Measurements from ENCODE around the gene IMPDH1.

DNA sequence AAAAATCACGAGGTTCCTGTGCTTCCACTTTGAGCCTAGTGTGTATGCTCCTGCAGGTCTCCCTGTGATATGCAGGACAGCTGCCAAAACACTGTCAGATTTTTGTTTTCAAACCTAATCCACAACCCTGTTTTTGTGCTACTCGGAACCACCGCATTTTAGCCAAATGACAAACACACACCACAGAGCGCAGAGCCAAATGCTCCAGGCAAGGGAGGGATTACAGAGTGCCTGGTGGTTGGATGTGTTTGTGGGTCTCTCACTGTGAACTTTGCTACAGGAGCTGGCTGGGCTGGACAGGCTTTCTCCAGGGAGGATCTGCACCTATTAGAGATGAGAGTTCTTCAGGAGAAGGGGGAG is 60.3 kb downstream of the IMPDH1 start:
- TF ChIP-seq, protein P1, sequence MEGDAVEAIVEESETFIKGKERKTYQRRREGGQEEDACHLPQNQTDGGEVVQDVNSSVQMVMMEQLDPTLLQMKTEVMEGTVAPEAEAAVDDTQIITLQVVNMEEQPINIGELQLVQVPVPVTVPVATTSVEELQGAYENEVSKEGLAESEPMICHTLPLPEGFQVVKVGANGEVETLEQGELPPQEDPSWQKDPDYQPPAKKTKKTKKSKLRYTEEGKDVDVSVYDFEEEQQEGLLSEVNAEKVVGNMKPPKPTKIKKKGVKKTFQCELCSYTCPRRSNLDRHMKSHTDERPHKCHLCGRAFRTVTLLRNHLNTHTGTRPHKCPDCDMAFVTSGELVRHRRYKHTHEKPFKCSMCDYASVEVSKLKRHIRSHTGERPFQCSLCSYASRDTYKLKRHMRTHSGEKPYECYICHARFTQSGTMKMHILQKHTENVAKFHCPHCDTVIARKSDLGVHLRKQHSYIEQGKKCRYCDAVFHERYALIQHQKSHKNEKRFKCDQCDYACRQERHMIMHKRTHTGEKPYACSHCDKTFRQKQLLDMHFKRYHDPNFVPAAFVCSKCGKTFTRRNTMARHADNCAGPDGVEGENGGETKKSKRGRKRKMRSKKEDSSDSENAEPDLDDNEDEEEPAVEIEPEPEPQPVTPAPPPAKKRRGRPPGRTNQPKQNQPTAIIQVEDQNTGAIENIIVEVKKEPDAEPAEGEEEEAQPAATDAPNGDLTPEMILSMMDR (IDR thresholded peaks at IDR 0.05; ENCODE audit: low read depth, low read length, missing input control) = no peak
- TF ChIP-seq, protein P2, sequence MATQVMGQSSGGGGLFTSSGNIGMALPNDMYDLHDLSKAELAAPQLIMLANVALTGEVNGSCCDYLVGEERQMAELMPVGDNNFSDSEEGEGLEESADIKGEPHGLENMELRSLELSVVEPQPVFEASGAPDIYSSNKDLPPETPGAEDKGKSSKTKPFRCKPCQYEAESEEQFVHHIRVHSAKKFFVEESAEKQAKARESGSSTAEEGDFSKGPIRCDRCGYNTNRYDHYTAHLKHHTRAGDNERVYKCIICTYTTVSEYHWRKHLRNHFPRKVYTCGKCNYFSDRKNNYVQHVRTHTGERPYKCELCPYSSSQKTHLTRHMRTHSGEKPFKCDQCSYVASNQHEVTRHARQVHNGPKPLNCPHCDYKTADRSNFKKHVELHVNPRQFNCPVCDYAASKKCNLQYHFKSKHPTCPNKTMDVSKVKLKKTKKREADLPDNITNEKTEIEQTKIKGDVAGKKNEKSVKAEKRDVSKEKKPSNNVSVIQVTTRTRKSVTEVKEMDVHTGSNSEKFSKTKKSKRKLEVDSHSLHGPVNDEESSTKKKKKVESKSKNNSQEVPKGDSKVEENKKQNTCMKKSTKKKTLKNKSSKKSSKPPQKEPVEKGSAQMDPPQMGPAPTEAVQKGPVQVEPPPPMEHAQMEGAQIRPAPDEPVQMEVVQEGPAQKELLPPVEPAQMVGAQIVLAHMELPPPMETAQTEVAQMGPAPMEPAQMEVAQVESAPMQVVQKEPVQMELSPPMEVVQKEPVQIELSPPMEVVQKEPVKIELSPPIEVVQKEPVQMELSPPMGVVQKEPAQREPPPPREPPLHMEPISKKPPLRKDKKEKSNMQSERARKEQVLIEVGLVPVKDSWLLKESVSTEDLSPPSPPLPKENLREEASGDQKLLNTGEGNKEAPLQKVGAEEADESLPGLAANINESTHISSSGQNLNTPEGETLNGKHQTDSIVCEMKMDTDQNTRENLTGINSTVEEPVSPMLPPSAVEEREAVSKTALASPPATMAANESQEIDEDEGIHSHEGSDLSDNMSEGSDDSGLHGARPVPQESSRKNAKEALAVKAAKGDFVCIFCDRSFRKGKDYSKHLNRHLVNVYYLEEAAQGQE (IDR thresholded peaks at IDR 0.05) = no peak
- TF ChIP-seq, protein P3, sequence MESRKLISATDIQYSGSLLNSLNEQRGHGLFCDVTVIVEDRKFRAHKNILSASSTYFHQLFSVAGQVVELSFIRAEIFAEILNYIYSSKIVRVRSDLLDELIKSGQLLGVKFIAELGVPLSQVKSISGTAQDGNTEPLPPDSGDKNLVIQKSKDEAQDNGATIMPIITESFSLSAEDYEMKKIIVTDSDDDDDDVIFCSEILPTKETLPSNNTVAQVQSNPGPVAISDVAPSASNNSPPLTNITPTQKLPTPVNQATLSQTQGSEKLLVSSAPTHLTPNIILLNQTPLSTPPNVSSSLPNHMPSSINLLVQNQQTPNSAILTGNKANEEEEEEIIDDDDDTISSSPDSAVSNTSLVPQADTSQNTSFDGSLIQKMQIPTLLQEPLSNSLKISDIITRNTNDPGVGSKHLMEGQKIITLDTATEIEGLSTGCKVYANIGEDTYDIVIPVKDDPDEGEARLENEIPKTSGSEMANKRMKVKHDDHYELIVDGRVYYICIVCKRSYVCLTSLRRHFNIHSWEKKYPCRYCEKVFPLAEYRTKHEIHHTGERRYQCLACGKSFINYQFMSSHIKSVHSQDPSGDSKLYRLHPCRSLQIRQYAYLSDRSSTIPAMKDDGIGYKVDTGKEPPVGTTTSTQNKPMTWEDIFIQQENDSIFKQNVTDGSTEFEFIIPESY (IDR thresholded peaks at IDR 0.05) = no peak
- TF ChIP-seq FOXA1 (IDR thresholded peaks at IDR 0.05) (no peak), SP1 (IDR thresholded peaks at IDR 0.05) (no peak)
